Measurements from ENCODE around the gene NOL7. TPM values are rescaled to one million over a fixed set of nuclear protein-coding genes. Genes with fewer than 3 reads are reported as not detected.

NOL7 gene
- total and polyA plus RNA-seq, 9 of the 15 experiments (the other 6 are each of a cell fraction or from before 2014, with no cell fraction given), result 19.4 to 235 (median 157) TPM

DNA sequence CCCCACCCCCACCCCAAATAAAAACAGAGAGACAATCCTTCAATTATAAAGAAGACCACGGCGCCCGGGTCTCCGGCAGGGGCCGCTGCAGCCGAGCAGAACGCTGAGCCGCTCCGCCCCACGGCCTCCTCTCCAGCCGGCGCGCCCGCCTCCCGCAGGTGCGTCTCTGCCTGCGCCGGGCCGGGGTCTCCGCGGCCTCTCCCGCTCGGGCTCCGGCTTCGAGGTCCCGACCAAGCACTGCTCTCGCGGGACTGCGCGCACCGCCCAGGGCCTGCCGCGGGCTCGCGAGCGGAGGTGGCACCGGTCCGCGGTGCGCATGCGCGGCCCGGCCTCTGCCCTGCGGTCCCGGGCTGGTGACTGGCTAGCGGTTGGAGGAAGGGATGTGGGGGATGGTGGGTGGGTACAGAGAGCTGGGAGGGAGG is 41.0 kb upstream of the NOL7 start (continued):
- TF ChIP-seq, protein P1, sequence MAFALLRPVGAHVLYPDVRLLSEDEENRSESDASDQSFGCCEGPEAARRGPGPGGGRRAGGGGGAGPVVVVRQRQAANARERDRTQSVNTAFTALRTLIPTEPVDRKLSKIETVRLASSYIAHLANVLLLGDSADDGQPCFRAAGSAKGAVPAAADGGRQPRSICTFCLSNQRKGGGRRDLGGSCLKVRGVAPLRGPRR (CRISPR knock-in tag; IDR thresholded peaks at IDR 0.05), result no peak
- TF ChIP-seq ZSCAN29 (IDR thresholded peaks at IDR 0.05), result no peak
- TF ChIP-seq SMARCE1 (IDR thresholded peaks at IDR 0.05), result no peak
- no peak for TF ChIP-seq COPS2 (conservative IDR thresholded peaks at IDR 0.05)
- TF ChIP-seq GATAD2A (IDR thresholded peaks at IDR 0.05), result 0 out of 2 replicates have a peak, but pooled peaks have one; percentile 56
- TF ChIP-seq SRSF9 (IDR thresholded peaks at IDR 0.05; ENCODE audit: borderline replicate concordance, low read depth, low read length), result no peak
- TF ChIP-seq, protein P2, sequence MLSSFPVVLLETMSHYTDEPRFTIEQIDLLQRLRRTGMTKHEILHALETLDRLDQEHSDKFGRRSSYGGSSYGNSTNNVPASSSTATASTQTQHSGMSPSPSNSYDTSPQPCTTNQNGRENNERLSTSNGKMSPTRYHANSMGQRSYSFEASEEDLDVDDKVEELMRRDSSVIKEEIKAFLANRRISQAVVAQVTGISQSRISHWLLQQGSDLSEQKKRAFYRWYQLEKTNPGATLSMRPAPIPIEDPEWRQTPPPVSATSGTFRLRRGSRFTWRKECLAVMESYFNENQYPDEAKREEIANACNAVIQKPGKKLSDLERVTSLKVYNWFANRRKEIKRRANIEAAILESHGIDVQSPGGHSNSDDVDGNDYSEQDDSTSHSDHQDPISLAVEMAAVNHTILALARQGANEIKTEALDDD (IDR thresholded peaks at IDR 0.05), result no peak
- TF ChIP-seq, protein P3, sequence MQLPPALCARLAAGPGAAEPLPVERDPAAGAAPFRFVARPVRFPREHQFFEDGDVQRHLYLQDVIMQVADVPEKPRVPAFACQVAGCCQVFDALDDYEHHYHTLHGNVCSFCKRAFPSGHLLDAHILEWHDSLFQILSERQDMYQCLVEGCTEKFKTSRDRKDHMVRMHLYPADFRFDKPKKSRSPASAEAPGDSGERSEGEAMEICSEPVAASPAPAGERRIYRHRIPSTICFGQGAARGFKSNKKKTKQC (CRISPR knock-in tag; IDR thresholded peaks at IDR 0.05), result 0 out of 2 replicates have a peak, but pooled peaks have one; percentile 16
- TF ChIP-seq, protein P4, sequence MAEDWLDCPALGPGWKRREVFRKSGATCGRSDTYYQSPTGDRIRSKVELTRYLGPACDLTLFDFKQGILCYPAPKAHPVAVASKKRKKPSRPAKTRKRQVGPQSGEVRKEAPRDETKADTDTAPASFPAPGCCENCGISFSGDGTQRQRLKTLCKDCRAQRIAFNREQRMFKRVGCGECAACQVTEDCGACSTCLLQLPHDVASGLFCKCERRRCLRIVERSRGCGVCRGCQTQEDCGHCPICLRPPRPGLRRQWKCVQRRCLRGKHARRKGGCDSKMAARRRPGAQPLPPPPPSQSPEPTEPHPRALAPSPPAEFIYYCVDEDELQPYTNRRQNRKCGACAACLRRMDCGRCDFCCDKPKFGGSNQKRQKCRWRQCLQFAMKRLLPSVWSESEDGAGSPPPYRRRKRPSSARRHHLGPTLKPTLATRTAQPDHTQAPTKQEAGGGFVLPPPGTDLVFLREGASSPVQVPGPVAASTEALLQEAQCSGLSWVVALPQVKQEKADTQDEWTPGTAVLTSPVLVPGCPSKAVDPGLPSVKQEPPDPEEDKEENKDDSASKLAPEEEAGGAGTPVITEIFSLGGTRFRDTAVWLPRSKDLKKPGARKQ (CRISPR knock-in tag; IDR thresholded peaks at IDR 0.05), result no peak
- TF ChIP-seq RNF2 (IDR thresholded peaks at IDR 0.05), result no peak
- TF ChIP-seq RCOR1 (IDR thresholded peaks at IDR 0.05; ENCODE audit: borderline replicate concordance in 1 of 2, low read depth in 2 of 2, low read length in 2 of 2), result peak in 1 of 2 experiments; percentile 39; a peak in 1 of 4 replicates
- no peak for TF ChIP-seq EGR1 (conservative IDR thresholded peaks at IDR 0.05)
- TF ChIP-seq ZNF263 (CRISPR knock-in tag; IDR thresholded peaks at IDR 0.05; ENCODE audit: borderline replicate concordance), result no peak
- TF ChIP-seq ATF7 (IDR thresholded peaks at IDR 0.05), result peak; percentile 59; the same call in 1 of the 2 replicates
- TF ChIP-seq ARID1B (IDR thresholded peaks at IDR 0.05), result no peak
- no peak for TF ChIP-seq KAT8 (IDR thresholded peaks at IDR 0.05; ENCODE audit: low read depth)
- TF ChIP-seq, protein P5, sequence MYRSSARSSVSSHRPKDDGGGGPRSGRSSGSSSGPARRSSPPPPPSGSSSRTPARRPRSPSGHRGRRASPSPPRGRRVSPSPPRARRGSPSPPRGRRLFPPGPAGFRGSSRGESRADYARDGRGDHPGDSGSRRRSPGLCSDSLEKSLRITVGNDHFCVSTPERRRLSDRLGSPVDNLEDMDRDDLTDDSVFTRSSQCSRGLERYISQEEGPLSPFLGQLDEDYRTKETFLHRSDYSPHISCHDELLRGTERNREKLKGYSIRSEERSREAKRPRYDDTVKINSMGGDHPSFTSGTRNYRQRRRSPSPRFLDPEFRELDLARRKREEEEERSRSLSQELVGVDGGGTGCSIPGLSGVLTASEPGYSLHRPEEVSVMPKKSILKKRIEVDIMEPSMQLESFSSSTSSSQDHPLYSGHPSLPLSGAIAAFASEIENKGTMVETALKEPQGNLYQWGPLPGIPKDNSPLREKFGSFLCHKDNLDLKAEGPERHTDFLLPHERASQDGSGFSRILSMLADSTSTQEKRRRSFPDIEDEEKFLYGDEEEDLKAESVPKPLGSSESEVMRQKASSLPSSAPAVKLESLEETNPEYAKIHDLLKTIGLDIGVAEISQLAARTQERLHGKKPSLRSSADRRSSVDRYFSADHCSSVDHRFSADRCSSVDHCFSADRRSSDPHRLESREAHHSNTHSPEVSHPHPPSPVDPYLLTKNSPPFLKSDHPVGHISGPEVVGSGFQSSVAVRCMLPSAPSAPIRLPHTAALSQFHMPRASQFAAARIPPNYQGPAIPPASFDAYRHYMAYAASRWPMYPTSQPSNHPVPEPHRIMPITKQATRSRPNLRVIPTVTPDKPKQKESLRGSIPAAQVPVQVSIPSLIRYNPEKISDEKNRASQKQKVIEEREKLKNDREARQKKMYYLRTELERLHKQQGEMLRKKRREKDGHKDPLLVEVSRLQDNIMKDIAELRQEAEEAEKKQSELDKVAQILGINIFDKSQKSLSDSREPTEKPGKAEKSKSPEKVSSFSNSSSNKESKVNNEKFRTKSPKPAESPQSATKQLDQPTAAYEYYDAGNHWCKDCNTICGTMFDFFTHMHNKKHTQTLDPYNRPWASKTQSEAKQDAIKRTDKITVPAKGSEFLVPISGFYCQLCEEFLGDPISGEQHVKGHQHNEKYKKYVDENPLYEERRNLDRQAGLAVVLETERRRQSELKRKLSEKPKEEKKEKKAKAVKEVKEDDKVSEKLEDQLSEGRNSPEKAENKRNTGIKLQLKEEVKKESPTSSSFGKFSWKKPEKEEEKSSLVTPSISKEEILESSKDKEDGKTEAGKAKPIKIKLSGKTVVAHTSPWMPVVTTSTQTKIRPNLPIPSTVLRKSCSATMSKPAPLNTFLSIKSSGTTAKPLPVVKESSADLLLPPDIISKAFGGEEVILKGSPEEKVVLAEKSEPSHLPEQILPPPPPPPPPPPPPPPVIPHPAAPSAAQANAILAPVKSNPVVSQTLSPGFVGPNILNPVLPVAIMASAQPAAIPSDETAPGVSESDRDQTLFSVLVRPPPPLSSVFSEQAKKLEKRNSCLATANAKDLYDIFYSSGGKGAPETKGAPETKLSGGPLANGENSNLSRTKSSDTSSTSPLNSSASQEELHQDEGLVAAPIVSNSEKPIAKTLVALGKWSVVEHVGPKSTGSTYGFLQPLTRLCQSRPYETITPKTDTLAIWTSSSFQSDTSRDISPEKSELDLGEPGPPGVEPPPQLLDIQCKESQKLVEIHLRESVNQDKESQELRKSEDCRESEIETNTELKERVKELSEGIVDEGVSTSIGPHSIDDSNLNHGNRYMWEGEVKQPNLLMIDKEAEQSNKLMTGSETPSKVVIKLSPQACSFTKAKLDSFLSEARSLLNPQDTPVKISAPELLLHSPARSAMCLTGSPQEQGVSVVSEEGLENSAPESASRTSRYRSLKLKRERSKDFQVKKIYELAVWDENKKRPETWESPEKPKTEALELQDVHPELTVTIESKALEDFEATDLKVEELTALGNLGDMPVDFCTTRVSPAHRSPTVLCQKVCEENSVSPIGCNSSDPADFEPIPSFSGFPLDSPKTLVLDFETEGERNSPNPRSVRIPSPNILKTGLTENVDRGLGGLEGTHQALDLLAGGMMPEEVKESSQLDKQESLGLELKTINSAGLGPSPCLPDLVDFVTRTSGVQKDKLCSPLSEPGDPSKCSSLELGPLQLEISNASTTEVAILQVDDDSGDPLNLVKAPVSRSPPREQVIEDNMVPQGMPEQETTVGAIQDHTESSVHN (IDR thresholded peaks at IDR 0.05; ENCODE audit: borderline replicate concordance in 1 of 2, low read depth in 1 of 2), result no peak
- 0 out of 2 replicates have a peak, but pooled peaks have one; percentile 3 for TF ChIP-seq ZNF175 (CRISPR knock-in tag; IDR thresholded peaks at IDR 0.05; ENCODE audit: low read depth)
